Measurements from ENCODE around the gene MEGF10. TPM values are rescaled to one million over a fixed set of nuclear protein-coding genes. Genes with fewer than 3 reads are reported as not detected.

The MEGF10 gene
- total RNA-seq, 2 experiments from 2014 or later, result not detected

GRCh38 chr5:127505905-127506304, 215.3 kb downstream of the MEGF10 start:
- ChIA-PET POLR2A (no interaction called here), CTCF (no interaction called here)

- POLR2A ChIA-PET, result no interaction called here
- CTCF ChIA-PET, result no interaction called here
Measured at GRCh38 chr5:127506616-127507015, 216.0 kb downstream of the MEGF10 start.

- POLR2A ChIA-PET, result no interaction called here
- CTCF ChIA-PET, result interaction anchor here (0.7 kb wide), 1 partner anchor 16 kb away, joined by 3 read pairs; no protein-coding TSS in a partner anchor
Measured at GRCh38 chr5:127508644-127509373, 218.2 kb downstream of the MEGF10 start.

Other genes starting within 250 kb of the MEGF10 start
- 1 to 10 TPM; 8.2 to 9.2 TPM for gene C5orf63, start 217.3 kb upstream of the MEGF10 start, total RNA-seq
- 10 to 100 TPM; 37.4 to 39.2 TPM for gene PRRC1, start 226.8 kb downstream of the MEGF10 start, total RNA-seq